ENCODE data around the gene RPS6KA3.

DNA sequence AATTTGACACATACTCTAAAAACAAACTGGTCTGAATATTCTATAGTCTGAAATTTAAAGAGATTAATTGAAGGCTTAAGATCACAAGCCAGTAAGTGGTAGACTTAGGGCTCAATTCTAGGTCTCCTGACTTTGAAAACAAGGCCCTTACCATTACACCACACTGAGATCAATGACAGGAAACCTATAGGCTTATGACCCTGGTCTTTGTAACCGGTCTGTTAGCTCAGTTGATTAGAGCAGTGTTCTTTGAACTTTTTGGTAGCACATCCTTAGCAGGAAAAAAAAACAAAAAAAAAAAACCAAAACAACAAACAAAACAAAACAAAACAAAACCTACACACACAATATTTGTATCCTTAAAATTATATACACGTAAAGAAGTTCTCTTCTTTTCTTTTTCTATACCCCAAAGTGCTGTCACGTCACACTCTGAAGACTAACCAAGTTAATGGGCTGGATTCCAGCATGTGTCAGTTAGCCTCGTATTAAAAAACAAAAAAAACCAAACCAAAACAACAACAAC lies 55.4 kb downstream of the RPS6KA3 start:
- TF ChIP-seq, protein P1, sequence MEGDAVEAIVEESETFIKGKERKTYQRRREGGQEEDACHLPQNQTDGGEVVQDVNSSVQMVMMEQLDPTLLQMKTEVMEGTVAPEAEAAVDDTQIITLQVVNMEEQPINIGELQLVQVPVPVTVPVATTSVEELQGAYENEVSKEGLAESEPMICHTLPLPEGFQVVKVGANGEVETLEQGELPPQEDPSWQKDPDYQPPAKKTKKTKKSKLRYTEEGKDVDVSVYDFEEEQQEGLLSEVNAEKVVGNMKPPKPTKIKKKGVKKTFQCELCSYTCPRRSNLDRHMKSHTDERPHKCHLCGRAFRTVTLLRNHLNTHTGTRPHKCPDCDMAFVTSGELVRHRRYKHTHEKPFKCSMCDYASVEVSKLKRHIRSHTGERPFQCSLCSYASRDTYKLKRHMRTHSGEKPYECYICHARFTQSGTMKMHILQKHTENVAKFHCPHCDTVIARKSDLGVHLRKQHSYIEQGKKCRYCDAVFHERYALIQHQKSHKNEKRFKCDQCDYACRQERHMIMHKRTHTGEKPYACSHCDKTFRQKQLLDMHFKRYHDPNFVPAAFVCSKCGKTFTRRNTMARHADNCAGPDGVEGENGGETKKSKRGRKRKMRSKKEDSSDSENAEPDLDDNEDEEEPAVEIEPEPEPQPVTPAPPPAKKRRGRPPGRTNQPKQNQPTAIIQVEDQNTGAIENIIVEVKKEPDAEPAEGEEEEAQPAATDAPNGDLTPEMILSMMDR (IDR thresholded peaks at IDR 0.05; ENCODE audit: control extremely low read depth in 1 of 3, insufficient read depth in 1 of 3, low read depth in 1 of 3, low read length in 3 of 3) = no peak
- TF ChIP-seq, protein P2, sequence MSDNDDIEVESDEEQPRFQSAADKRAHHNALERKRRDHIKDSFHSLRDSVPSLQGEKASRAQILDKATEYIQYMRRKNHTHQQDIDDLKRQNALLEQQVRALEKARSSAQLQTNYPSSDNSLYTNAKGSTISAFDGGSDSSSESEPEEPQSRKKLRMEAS (IDR thresholded peaks at IDR 0.05) = no peak
- no peak for TF ChIP-seq CBX5 (IDR thresholded peaks at IDR 0.05; ENCODE audit: low read depth, low read length)
- TF ChIP-seq NRF1 (IDR thresholded peaks at IDR 0.05; ENCODE audit: low read depth, low read length) = no peak
- TF ChIP-seq SIX5 (IDR thresholded peaks at IDR 0.05; ENCODE audit: low read depth, low read length) = no peak
- TF ChIP-seq CEBPB (IDR thresholded peaks at IDR 0.05; ENCODE audit: low read depth, low read length) = no peak
- no peak for TF ChIP-seq SUZ12 (IDR thresholded peaks at IDR 0.05; ENCODE audit: low read length)
- TF ChIP-seq YY1 (IDR thresholded peaks at IDR 0.05; ENCODE audit: low read depth, low read length) = no peak
- no peak for TF ChIP-seq JUND (IDR thresholded peaks at IDR 0.05; ENCODE audit: low read length)
- TF ChIP-seq GABPA (IDR thresholded peaks at IDR 0.05; ENCODE audit: borderline replicate concordance, insufficient read depth, low read length) = no peak
